ENCODE measurements around the gene CADPS. TPM values are rescaled to one million over a fixed set of nuclear protein-coding genes. Genes with fewer than 3 reads are reported as not detected.

Gene CADPS
- total and polyA plus RNA-seq, 5 experiments from 2014 or later, result not detected

DNA sequence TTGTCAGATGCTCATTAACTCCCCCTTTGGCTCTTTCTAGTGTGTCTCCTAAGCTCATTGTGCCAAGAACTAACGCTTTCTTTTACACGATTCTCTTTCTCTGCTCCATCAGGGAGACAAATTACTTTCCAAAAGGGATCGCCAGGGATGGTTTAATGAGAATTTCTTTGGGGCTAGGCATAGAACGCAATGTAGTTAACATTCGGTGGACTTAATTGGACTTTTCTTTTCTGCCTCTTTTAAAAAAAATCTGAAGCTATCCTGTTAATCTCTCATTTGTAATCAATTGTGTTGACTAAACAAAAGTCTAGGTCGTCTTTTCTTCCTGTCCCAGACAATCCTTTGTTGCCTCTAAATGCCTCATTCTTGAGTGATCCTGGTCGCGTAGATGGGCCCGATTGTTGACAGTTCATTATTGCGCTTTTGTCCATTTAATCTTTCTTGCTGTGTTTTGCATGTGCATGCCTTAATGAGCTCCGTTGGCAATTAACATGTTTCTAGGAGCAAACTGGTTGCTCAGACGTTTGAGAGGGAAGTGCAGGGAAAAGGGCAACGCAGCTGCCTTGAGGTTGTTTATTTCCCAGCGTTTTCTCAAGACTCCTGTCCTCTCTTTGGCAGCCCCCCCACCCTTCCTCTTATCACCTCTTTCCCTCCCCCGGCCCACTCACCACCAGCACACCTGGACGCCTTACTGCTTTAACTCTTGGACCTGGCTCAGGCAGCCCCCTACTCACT, 509.7 kb downstream of the CADPS start:
- no peak for ATAC-seq
- no peak overlapping the region for H3K27ac Mint-ChIP-seq

GRCh38 chr3:62364191-62364590, 511.0 kb downstream of the CADPS start:
- H3K9me3 Mint-ChIP-seq, result peaks cover 0 to 12% (median 5%) of the 10 kb centered on the region in 9 donors

More for the DNA sequence above, 509.7 kb downstream of the CADPS start:
- no peak for DNase-seq
- H3K9me3 Mint-ChIP-seq, result peaks cover 0 to 12% (median 2%) of the 10 kb centered on the region in 9 donors
- POLR2A ChIA-PET, result no interaction called here
- H3K27me3 Mint-ChIP-seq, result peaks cover 36 to 75% (median 48%) of the 10 kb centered on the region in 5 donors
- H3K36me3 Mint-ChIP-seq, result peaks cover 0 to 8% (median 0%) of the 10 kb centered on the region in 3 donors
- H3K4me1 Mint-ChIP-seq, result peaks cover 0 to 28% (median 5%) of the 10 kb centered on the region in 4 donors
- H3K4me3 Mint-ChIP-seq, result no peak overlapping the region

DNA sequence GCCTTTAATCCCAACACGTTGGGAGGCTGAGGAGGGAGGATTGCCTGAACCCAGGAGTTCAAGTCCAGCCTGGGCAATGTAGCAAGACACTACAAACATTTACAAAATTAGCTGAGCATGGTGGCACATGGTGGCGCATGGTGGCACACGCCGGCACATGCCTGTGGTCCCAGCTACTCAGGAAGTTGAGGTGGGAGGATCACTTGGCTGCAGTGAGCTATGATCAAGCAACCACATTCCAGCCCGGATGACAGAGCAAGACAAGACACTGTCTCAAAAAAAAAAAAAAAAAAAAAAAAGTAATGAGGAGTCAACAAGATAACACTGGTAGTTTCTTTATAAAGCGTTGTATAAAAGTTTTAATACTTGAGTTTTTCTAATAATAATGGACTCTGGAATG, 511.9 kb downstream of the CADPS start:
- Mint-ChIP-seq H3K9me3 (peaks cover 0 to 12% (median 3%) of the 10 kb centered on the region in 9 donors), H3K4me1 (peaks cover 0 to 20% (median 1%) of the 10 kb centered on the region in 4 donors), H3K27ac (no peak overlapping the region), H3K27me3 (peaks cover 25 to 57% (median 33%) of the 10 kb centered on the region in 5 donors), H3K36me3 (peaks cover 0 to 4% (median 0%) of the 10 kb centered on the region in 3 donors), H3K4me3 (no peak overlapping the region)
- POLR2A ChIA-PET, result no interaction called here
- DNase-seq, result no peak
- no peak for ATAC-seq

More at GRCh38 chr3:62364191-62364590, 511.0 kb downstream of the CADPS start:
- POLR2A ChIA-PET, result no interaction called here
- Mint-ChIP-seq H3K27ac (no peak overlapping the region), H3K4me3 (no peak overlapping the region), H3K27me3 (peaks cover 31 to 67% (median 38%) of the 10 kb centered on the region in 5 donors), H3K4me1 (peaks cover 0 to 21% (median 1%) of the 10 kb centered on the region in 4 donors), H3K36me3 (peaks cover 0 to 4% (median 0%) of the 10 kb centered on the region in 3 donors)
- ATAC-seq, result no peak
- no peak for DNase-seq

DNA sequence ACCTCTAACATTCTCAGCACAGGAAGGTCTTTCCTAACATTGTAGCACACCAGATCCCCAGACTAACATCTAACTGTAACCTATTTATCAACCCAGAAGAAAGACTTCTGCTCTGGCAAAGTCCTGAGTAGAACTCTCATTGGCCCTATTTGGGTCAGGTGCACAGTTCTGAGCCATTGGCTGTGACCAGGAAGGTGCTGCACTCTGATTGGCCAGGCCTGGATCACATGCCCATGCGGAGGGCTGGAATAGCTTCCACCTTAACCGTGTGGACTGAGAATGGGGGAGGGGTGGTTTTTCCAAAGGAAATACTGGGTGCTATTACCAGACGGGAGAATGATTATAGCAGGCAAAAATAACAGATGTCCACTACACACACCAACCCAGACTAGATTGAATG, 513.4 kb downstream of the CADPS start:
- no peak for DNase-seq
- H3K4me3 Mint-ChIP-seq, result no peak overlapping the region
- POLR2A ChIA-PET, result no interaction called here
- H3K9me3 Mint-ChIP-seq, result peaks cover 0 to 12% (median 2%) of the 10 kb centered on the region in 9 donors
- ATAC-seq, result no peak
- no peak overlapping the region for H3K27ac Mint-ChIP-seq
- H3K4me1 Mint-ChIP-seq, result peaks cover 0 to 13% (median 1%) of the 10 kb centered on the region in 4 donors
- peaks cover 13 to 43% (median 20%) of the 10 kb centered on the region in 5 donors for H3K27me3 Mint-ChIP-seq
- no peaks in the 10 kb centered on the region for H3K36me3 Mint-ChIP-seq

- DNase-seq (no peak), ATAC-seq (no peak)
- Mint-ChIP-seq H3K4me3 (no peak overlapping the region), H3K36me3 (no peaks in the 10 kb centered on the region), H3K9me3 (peaks cover 0 to 12% (median 2%) of the 10 kb centered on the region in 9 donors), H3K27me3 (peaks cover 11 to 37% (median 15%) of the 10 kb centered on the region in 5 donors), H3K27ac (no peak overlapping the region), H3K4me1 (peaks cover 0 to 13% (median 1%) of the 10 kb centered on the region in 4 donors)
- POLR2A ChIA-PET, result no interaction called here
These were observed 514.0 kb downstream of the CADPS start for GRCh38 chr3:62361261-62361660.

- Mint-ChIP-seq H3K36me3 (no peaks in the 10 kb centered on the region), H3K9me3 (peaks cover 0 to 12% (median 2%) of the 10 kb centered on the region in 9 donors), H3K4me1 (peaks cover 0 to 13% (median 1%) of the 10 kb centered on the region in 4 donors), H3K27ac (no peak overlapping the region), H3K4me3 (no peak overlapping the region), H3K27me3 (peaks cover 2 to 20% (median 4%) of the 10 kb centered on the region in 5 donors)
- ATAC-seq (no peak), DNase-seq (no peak)
- POLR2A ChIA-PET, result no interaction called here
These were observed 515.7 kb downstream of the CADPS start for GRCh38 chr3:62359531-62359930.

- Mint-ChIP-seq H3K27ac (no peak overlapping the region), H3K4me3 (no peak overlapping the region), H3K27me3 (peaks cover 0 to 13% (median 1%) of the 10 kb centered on the region in 5 donors), H3K9me3 (peaks cover 0 to 6% (median under 1%) of the 10 kb centered on the region in 9 donors), H3K36me3 (no peaks in the 10 kb centered on the region), H3K4me1 (peaks cover 0 to 7% (median 0%) of the 10 kb centered on the region in 4 donors)
- POLR2A ChIA-PET, result no interaction called here
- DNase-seq (no peak), ATAC-seq (no peak)
These were observed 518.9 kb downstream of the CADPS start for GRCh38 chr3:62356356-62356755.

GRCh38 chr3:62355703-62356102, 519.5 kb downstream of the CADPS start:
- Mint-ChIP-seq H3K4me1 (peaks cover 0 to under 1% (median 0%) of the 10 kb centered on the region in 4 donors), H3K27me3 (peaks cover 0 to 7% (median 1%) of the 10 kb centered on the region in 5 donors), H3K27ac (no peak overlapping the region), H3K36me3 (no peaks in the 10 kb centered on the region), H3K9me3 (peaks cover 0 to 2% (median 0%) of the 10 kb centered on the region in 9 donors), H3K4me3 (no peak overlapping the region)
- DNase-seq, result no peak
- POLR2A ChIA-PET, result no interaction called here
- no peak for ATAC-seq

Data from naive thymus-derived CD8-positive, alpha-beta T cell (primary cell).